ENCODE measurements around the gene FNBP1. TPM values are rescaled to one million over a fixed set of nuclear protein-coding genes. Genes with fewer than 3 reads are reported as not detected.
A peak's percentile ranks its signal among the peaks of the same experiment; 100 is the strongest.

Gene FNBP1
- total RNA-seq, 1 donor from 2014 or later = 80.4 TPM

DNA sequence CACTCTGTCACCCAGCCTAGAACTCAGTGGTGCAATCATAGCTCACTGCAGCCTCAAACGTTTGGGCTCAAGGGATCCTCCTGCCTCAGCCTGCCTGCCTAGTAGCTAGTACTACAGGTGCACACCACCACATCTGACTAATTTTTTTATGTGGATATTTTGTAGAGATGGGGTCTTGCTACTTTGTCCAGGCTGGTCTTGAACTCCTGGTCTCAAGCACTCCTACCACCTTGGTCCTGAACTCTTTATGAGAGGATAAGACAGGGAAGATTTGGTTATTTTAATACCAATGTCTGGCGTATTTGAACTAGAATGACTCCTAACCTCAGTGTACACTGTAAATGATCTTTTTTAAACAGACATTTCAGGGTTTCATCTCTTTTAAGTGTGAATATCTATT lies 19.8 kb upstream of the FNBP1 start:
- no peaks in the 10 kb centered on the region for H3K36me3 Mint-ChIP-seq (ENCODE audit: unreplicated experiment)
- DNase-seq = no peak
- H3K4me3 Mint-ChIP-seq (ENCODE audit: unreplicated experiment) = no peak overlapping the region
- no peaks in the 10 kb centered on the region for H3K4me1 Mint-ChIP-seq (ENCODE audit: low read depth, unreplicated experiment)
- H3K27ac Mint-ChIP-seq (ENCODE audit: unreplicated experiment) = no peak overlapping the region
- TF ChIP-seq, protein P1, sequence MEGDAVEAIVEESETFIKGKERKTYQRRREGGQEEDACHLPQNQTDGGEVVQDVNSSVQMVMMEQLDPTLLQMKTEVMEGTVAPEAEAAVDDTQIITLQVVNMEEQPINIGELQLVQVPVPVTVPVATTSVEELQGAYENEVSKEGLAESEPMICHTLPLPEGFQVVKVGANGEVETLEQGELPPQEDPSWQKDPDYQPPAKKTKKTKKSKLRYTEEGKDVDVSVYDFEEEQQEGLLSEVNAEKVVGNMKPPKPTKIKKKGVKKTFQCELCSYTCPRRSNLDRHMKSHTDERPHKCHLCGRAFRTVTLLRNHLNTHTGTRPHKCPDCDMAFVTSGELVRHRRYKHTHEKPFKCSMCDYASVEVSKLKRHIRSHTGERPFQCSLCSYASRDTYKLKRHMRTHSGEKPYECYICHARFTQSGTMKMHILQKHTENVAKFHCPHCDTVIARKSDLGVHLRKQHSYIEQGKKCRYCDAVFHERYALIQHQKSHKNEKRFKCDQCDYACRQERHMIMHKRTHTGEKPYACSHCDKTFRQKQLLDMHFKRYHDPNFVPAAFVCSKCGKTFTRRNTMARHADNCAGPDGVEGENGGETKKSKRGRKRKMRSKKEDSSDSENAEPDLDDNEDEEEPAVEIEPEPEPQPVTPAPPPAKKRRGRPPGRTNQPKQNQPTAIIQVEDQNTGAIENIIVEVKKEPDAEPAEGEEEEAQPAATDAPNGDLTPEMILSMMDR (IDR thresholded peaks at IDR 0.05; ENCODE audit: partially characterized antibody, unreplicated experiment) = no peak
- H3K27me3 Mint-ChIP-seq (ENCODE audit: unreplicated experiment) = no peaks in the 10 kb centered on the region
- peaks cover 7% of the 10 kb centered on the region for H3K9me3 Mint-ChIP-seq (ENCODE audit: unreplicated experiment)

DNA sequence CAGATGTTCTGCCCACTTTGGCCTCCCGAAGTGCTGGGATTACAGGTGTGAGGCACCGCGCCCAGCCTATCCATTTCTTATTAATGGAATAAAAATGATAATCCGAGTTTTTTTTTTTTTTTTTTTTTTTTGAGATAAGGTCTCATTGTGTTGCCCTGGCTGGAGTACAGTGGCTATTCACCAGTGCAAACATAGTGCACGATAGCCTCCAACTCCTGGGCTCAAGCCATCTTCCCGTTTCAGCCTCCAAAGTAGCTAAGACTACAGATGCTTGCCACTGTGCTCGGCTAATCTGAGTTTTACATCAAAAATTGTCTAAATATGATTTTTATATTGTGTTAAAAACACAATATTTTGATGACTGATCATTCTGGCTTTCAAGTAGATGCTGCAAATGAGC lies 17.3 kb upstream of the FNBP1 start:
- no peaks in the 10 kb centered on the region for H3K27me3 Mint-ChIP-seq (ENCODE audit: unreplicated experiment)
- TF ChIP-seq, protein P1 (IDR thresholded peaks at IDR 0.05; ENCODE audit: partially characterized antibody, unreplicated experiment) = no peak
- peaks cover 6% of the 10 kb centered on the region for H3K9me3 Mint-ChIP-seq (ENCODE audit: unreplicated experiment)
- H3K27ac Mint-ChIP-seq (ENCODE audit: unreplicated experiment) = no peak overlapping the region
- H3K36me3 Mint-ChIP-seq (ENCODE audit: unreplicated experiment) = no peaks in the 10 kb centered on the region
- H3K4me1 Mint-ChIP-seq (ENCODE audit: low read depth, unreplicated experiment) = no peaks in the 10 kb centered on the region
- DNase-seq = no peak
- H3K4me3 Mint-ChIP-seq (ENCODE audit: unreplicated experiment) = no peak overlapping the region

DNA sequence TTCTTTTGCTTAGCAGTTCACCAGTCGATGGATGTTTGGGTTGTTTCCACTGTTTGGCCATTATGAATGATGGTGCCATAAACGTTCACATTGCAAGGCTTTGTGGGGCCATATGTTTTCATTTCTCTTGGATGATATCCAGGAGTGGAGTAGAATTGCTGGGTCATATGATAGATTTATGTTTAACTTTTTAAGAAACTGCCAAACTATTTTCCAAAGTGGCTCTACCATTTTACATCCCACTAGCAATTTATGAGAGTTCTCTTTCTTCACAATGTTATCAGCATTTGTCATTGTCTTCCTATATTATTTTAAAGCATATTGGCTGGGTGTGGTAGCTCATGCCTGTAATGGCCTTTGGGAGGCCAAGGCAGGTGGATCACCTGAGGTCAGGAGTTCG lies 15.9 kb upstream of the FNBP1 start:
- Mint-ChIP-seq H3K36me3 (ENCODE audit: unreplicated experiment) (no peaks in the 10 kb centered on the region), H3K27me3 (ENCODE audit: unreplicated experiment) (no peaks in the 10 kb centered on the region), H3K4me1 (ENCODE audit: low read depth, unreplicated experiment) (no peaks in the 10 kb centered on the region), H3K27ac (ENCODE audit: unreplicated experiment) (no peak overlapping the region), H3K4me3 (ENCODE audit: unreplicated experiment) (no peak overlapping the region), H3K9me3 (ENCODE audit: unreplicated experiment) (peaks cover 8% of the 10 kb centered on the region)
- TF ChIP-seq, protein P1 (IDR thresholded peaks at IDR 0.05; ENCODE audit: partially characterized antibody, unreplicated experiment) = no peak
- no peak for DNase-seq

DNA sequence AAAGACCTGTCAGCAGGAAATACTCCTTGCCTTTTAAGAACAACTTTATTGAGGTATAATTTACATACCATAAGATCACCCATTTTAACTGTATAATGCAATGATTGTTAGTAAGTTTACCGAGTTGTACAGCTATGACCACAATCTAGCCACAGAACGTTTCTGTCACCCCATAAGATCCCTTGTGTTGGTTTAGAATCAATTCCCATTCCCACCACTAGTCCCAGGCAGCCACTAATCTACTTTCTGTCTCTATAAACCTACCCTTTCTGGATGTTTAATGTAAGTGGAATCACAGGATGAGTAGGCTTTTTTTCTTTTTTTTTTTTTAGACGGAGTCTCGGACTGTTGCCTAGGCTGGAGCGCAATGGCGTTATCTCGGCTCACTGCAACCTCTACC lies 15.2 kb upstream of the FNBP1 start:
- no peak for DNase-seq
- no peaks in the 10 kb centered on the region for H3K27me3 Mint-ChIP-seq (ENCODE audit: unreplicated experiment)

DNA sequence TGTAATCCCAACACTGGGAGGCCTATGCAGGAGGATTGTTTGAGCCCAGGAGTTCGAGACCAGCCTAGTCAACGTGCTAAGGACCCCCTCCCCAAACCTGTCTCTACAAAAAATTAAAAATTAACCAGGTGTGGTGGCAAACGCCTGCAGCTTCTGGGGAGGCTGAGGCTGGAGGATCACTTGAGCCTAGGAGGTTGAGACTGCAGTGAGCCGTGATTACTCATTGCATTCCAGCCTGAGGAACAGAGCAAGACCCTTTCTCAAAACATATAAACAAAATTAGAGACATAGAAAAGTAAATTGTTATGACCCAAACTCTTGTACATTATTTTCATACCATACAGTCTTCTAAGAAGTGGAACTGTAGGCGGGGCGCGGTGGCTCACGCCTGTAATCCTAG lies 11.8 kb upstream of the FNBP1 start:
- Mint-ChIP-seq H3K36me3 (ENCODE audit: unreplicated experiment) (no peaks in the 10 kb centered on the region), H3K9me3 (ENCODE audit: unreplicated experiment) (peaks cover 6% of the 10 kb centered on the region), H3K27me3 (ENCODE audit: unreplicated experiment) (no peaks in the 10 kb centered on the region), H3K4me3 (ENCODE audit: unreplicated experiment) (peak overlapping the region; percentile 97), H3K27ac (ENCODE audit: unreplicated experiment) (peak overlapping the region; percentile 93), H3K4me1 (ENCODE audit: low read depth, unreplicated experiment) (no peaks in the 10 kb centered on the region)
- DNase-seq = no peak
- TF ChIP-seq, protein P1 (IDR thresholded peaks at IDR 0.05; ENCODE audit: partially characterized antibody, unreplicated experiment) = no peak

More for the DNA sequence above, 15.2 kb upstream of the FNBP1 start:
- Mint-ChIP-seq H3K27ac (ENCODE audit: unreplicated experiment) (no peak overlapping the region), H3K4me1 (ENCODE audit: low read depth, unreplicated experiment) (no peaks in the 10 kb centered on the region), H3K36me3 (ENCODE audit: unreplicated experiment) (no peaks in the 10 kb centered on the region), H3K4me3 (ENCODE audit: unreplicated experiment) (no peak overlapping the region), H3K9me3 (ENCODE audit: unreplicated experiment) (peaks cover 8% of the 10 kb centered on the region)
- TF ChIP-seq, protein P1 (IDR thresholded peaks at IDR 0.05; ENCODE audit: partially characterized antibody, unreplicated experiment) = peak; percentile 52

Data from glutamatergic neuron (in vitro differentiated cells).